ENCODE measurements around the gene AP5B1.

DNA sequence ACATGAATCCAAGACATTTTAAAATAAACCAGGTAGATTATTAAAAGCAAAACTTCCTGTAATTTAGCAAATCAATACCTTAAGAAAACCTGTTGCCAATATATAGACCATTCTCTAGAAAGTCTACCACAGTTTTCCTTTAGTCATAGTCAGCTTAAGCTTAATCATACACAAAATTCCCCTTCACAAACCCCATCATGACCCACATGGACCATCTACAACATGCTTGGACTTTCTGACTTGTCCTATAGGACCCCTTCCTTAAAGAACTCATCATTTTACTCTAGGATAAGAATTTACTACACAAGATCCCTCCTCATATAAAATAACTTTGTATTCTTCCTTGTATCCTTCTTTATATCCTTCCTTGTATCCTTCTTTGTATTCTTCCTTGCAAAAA is 44.0 kb downstream of the AP5B1 start:
- TF ChIP-seq, protein P1, sequence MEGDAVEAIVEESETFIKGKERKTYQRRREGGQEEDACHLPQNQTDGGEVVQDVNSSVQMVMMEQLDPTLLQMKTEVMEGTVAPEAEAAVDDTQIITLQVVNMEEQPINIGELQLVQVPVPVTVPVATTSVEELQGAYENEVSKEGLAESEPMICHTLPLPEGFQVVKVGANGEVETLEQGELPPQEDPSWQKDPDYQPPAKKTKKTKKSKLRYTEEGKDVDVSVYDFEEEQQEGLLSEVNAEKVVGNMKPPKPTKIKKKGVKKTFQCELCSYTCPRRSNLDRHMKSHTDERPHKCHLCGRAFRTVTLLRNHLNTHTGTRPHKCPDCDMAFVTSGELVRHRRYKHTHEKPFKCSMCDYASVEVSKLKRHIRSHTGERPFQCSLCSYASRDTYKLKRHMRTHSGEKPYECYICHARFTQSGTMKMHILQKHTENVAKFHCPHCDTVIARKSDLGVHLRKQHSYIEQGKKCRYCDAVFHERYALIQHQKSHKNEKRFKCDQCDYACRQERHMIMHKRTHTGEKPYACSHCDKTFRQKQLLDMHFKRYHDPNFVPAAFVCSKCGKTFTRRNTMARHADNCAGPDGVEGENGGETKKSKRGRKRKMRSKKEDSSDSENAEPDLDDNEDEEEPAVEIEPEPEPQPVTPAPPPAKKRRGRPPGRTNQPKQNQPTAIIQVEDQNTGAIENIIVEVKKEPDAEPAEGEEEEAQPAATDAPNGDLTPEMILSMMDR (IDR thresholded peaks at IDR 0.05) = no peak
- no peak for TF ChIP-seq EZH2 (IDR thresholded peaks at IDR 0.05)
